ENCODE data around the gene IL2RA.

DNA sequence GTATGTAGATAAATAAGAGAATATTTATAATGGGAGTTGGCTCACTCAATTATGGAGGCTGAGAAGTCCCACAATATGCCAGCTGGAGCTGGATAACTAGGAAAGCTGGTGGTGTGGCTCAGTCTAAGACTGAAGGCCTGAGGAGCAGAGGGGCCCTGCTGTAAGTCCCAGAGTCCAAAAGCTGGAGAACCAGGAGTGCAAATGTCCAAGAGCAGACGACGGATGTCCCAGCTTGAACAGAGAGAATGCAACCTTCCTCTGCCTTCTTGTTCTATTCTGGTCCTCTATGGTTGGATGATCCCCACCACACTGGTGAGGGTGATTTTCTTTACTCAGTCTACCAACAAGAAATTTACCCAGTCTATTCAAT, 13.2 kb downstream of the IL2RA start:
- TF ChIP-seq, protein P1, sequence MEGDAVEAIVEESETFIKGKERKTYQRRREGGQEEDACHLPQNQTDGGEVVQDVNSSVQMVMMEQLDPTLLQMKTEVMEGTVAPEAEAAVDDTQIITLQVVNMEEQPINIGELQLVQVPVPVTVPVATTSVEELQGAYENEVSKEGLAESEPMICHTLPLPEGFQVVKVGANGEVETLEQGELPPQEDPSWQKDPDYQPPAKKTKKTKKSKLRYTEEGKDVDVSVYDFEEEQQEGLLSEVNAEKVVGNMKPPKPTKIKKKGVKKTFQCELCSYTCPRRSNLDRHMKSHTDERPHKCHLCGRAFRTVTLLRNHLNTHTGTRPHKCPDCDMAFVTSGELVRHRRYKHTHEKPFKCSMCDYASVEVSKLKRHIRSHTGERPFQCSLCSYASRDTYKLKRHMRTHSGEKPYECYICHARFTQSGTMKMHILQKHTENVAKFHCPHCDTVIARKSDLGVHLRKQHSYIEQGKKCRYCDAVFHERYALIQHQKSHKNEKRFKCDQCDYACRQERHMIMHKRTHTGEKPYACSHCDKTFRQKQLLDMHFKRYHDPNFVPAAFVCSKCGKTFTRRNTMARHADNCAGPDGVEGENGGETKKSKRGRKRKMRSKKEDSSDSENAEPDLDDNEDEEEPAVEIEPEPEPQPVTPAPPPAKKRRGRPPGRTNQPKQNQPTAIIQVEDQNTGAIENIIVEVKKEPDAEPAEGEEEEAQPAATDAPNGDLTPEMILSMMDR (IDR thresholded peaks at IDR 0.05): no peak
- TF ChIP-seq POLR2AphosphoS5 (IDR thresholded peaks at IDR 0.05): no peak

Data from breast epithelium (tissue), 3 donors.